AG10803 (cell line): ENCODE measurements around the gene VMAC.

Source experiments
- DNase-seq: peaks from one replicate; pipeline ENCODE4 v3.0.0; 2010; ENCODE audit warnings: low read depth
- H3K4me3 ChIP-seq: 2 replicates; pipeline ENCODE4 v1.5.1; 2011; ENCODE audit warnings: mild to moderate bottlenecking, low read length, control low read depth
- TF ChIP-seq, protein P1 (sequence below): conservative IDR thresholded peaks from 2 replicates; pipeline ENCODE4 v1.5.1; 2011; ENCODE audit warnings: mild to moderate bottlenecking, low read length, control low read depth, inconsistent platforms

VMAC gene

DNA sequence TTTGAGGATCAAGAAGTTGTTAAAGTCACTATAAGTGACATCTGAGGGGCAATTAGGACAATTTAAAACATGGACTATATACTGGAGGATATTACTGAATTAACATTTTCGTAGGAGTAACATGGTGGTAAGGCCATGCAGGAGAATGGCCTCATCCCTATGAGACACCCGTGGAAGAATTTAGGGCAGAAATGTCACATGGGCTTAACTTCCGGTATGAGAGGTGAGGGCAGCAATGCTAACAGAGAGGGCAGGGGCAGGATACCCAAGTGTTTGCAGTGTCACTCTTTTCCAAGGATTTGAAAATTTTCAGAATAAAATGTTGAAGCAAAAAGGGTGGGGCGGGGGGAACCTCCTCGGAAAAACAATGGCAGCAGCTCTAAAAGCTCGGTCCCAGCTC is 49.6 kb downstream of the VMAC start:
- no peak overlapping the region for H3K4me3 ChIP-seq
- DNase-seq, result peak; percentile 41
- TF ChIP-seq, protein P1, sequence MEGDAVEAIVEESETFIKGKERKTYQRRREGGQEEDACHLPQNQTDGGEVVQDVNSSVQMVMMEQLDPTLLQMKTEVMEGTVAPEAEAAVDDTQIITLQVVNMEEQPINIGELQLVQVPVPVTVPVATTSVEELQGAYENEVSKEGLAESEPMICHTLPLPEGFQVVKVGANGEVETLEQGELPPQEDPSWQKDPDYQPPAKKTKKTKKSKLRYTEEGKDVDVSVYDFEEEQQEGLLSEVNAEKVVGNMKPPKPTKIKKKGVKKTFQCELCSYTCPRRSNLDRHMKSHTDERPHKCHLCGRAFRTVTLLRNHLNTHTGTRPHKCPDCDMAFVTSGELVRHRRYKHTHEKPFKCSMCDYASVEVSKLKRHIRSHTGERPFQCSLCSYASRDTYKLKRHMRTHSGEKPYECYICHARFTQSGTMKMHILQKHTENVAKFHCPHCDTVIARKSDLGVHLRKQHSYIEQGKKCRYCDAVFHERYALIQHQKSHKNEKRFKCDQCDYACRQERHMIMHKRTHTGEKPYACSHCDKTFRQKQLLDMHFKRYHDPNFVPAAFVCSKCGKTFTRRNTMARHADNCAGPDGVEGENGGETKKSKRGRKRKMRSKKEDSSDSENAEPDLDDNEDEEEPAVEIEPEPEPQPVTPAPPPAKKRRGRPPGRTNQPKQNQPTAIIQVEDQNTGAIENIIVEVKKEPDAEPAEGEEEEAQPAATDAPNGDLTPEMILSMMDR, result no peak

DNA sequence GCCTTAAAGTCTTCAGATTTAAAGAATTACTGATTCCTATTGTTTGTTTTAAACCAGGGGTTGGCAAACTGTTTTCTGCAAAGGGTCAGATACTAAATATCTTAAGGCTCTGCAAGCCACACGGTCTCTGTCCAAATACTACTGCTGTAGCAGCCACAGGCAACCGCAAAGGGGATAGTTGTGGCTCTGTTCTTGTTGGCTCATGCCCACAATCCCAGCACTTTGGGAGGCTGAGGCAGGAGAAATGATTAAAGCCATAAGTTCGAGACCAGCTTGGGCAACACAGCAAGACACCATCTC is 50.9 kb downstream of the VMAC start:
- DNase-seq, result peak; percentile 72
- H3K4me3 ChIP-seq, result no peak overlapping the region
- TF ChIP-seq, protein P1, result no peak

DNA sequence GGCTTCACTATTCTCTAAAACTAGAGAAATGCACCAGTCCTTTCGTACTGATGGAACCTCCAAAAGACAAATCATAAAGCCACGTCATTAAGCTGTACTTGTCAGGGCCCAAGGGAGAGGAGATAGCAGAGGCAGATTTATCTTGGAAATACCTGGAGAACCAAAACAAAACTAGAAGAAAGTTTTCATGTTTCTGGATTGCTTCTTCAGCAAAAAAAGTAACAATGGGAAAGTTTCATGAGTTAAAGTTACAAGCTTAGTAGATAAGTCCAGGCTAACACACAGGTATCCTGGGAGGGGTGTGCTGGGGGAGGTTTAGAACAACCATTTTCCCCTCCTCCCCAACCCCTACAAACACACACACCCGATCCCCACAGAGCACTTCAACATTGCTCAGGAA is 51.7 kb downstream of the VMAC start:
- H3K4me3 ChIP-seq, result no peak overlapping the region
- TF ChIP-seq, protein P1, result no peak
- no peak for DNase-seq

DNA sequence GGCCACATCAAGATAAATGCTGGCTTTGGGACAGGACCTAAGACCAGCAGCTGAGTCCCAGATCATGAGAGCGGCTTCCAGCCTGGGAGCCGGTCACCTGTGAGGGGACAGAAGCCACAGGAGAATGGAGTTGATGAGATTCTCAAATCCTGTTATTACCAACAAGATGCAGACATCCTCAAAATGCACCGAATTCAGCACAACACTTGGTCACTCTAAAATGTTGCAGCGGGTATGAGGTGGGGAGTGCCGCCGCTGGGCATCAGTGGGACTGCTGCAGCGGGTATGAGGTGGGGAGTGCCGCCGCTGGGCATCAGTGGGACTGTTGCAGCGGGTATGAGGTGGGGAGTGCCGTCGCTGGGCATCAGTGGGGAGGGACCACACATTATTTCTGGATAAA is 52.1 kb downstream of the VMAC start:
- no peak overlapping the region for H3K4me3 ChIP-seq
- DNase-seq, result no peak
- TF ChIP-seq, protein P1, result no peak

DNA sequence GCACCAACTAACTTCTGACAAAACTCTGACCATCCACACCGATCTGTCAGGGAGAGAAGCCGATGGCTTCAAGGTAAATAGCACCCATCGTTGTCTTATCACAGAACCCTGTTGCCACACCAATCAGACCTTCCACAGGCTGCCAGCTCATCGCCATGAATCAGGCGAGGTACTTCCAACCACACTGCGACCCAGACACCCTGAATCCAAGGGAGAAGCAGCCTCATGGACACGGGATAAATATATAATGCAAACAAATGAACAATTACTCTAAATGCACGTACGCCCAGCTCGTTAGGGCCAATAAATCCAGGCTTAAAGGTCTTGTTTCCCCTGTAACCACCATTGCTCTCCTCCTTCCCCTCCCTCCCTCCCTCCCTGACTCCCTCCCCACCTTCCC is 52.5 kb downstream of the VMAC start:
- H3K4me3 ChIP-seq, result no peak overlapping the region
- TF ChIP-seq, protein P1, result no peak
- no peak for DNase-seq

DNA sequence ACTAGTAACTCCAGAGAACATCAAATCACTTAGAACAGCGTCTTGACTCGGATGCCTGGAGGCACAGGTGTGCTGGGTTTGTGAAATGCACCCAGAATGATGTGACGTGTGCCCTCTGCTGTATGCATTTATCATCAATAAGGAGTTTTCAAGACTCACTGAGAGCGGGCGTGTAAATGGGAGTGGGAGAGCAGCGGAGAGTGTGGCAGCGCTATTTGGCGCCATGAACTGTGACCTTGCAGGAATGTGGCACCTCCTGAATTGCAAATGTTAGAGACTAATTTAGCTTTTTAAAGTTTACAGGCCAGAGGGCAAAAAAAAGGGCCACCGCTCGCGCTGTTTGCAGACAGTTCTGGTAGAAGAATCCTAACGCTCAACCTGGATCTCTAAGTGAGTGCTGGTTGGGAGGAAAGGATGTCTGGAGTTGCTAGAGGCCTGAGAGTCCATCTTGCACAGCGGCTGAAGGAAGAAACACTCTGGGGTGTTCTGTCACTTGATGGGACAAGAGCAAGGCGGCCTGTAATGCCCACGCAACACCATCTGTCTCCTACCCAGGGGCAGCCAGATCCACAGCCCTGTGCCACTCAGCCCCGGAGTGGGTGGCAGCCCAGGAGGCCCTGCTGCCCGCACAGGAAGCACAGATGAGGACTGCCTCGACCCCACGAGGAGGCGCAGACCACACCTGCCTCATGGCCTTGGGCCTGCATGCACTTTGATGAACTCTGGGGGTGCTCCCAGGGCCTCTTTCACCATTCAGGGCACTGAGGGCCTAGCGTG is 53.6 kb downstream of the VMAC start:
- no peak for DNase-seq
- no peak overlapping the region for H3K4me3 ChIP-seq
- TF ChIP-seq, protein P1, result no peak

DNA sequence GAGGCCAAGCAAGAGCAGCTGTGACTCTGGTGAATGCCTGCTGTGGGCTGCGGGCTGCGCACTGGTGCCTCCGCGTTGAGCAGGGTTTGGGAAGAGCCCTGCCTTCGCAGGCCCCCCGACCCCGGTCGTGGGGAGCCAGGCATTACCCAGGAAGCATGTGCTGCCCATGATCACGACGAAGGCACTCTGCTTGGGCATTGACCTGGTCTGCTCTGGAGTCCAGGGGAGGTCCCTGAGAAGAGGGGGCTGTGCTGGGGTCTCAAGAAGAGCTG is 54.1 kb downstream of the VMAC start:
- DNase-seq, result no peak
- TF ChIP-seq, protein P1, result no peak
- no peak overlapping the region for H3K4me3 ChIP-seq
